Tongue (tissue), 2 donors: Measurements from ENCODE around the gene OR6C74. TPM values are rescaled to one million over a fixed set of nuclear protein-coding genes. Genes with fewer than 3 reads are reported as not detected.

Experiments
- DNase-seq: peaks from one replicate; pipeline ENCODE4 v3.0.0-alpha.2; 2015
- total RNA-seq: library from RNA; depleted of rRNA; stranded (reverse); fragments of >200 nt; gene quantifications from one replicate; pipeline ENCODE4 v1.2.3, GENCODE V29; 2014

The OR6C74 gene
- not detected for total RNA-seq

DNA sequence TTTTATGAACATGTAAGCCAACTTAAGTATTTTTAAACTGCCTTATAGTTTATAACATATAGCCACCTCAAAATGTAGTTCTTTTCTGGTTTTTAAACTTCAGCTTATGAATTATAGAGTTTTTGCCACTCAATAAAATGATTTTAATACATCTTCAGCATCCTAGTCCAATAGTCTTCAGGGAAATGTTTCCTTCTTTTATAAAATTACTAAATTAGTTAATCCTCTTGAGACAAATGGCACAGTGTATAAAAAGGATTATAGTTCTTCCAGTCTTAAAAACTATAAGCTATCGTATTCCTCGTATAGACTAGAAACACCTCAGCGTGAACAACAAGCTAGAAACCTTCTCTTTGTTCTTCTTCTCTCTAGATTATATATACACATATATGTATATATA lies at the start of gene OR6C74:
TSS of gene OR6C74 (plus strand) at position 301 of the 400 bp plus-strand sequence. CDS start 2,679 bp downstream, outside the sequence.
- no peak for DNase-seq

GRCh38 chr12:55220725-55221124 lies 23.7 kb upstream of the OR6C74 start, which contains the start of gene OR10A7:
Gene OR10A7, plus strand, starts transcription at chr12:55221025. Its CDS starts 0 bp downstream, at chr12:55221025.
- no peak for DNase-seq

DNA sequence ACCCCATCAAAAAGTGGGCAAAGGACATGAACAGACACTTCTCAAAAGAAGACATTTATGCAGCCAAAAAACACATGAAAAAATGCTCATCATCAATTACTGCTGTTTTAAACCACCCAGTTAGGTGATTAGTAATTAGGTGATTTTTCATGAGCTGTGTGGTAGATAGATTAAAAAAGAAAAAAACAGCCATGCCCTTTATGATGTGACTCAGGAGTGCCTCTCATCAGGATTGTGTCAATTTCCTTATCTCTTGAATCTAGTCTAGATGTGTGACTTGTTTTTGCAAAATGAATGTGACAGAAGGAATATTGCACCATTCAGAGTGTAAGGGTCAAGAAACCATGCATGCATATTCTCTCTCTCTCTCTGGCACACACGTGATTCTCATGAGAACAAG lies 17.9 kb upstream of the OR6C74 start:
- DNase-seq, result no peak

DNA sequence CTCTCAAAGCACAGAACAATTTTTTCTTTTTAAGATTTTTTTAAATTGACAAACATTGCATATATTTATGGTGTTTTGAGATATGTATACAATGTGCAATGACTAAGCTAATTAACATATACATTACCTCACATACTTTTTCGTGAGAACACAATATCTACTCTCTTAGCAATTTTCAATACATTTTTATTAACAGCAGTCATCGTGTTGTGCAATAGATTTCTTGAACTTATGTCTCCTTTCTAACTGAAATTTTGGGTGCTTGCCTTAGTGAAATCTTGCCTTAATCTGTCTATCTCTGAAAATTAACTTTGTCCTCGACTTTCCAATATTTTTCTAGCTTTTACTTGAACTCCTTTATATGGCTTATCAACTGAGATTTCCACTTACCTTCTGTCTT lies 16.8 kb upstream of the OR6C74 start:
- DNase-seq, result no peak

DNA sequence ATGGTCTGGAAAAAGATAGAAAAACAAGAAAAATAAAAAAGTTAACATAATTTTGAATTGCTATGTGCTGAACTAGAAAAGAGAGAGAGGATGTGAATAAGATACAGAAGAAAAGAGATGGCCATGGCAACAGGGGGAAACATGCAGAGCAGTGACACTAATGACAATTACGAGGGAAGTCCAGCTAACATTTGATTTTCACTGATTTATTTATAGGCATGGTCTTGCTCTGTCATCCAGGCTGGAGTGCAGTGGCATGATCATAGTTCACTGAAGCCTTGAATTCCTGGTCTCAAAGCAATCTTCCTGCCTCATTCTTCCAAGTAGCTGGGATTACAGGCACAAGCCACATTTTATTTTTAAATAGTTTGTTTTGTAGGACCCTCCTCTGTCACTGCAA lies 1.8 kb downstream of the OR6C74 start:
- no peak for DNase-seq

GRCh38 chr12:55250944-55251343 lies 6.5 kb downstream of the OR6C74 start:
- DNase-seq, result no peak

- no peak for DNase-seq
Measured at GRCh38 chr12:55253281-55253680, 8.9 kb downstream of the OR6C74 start.

DNA sequence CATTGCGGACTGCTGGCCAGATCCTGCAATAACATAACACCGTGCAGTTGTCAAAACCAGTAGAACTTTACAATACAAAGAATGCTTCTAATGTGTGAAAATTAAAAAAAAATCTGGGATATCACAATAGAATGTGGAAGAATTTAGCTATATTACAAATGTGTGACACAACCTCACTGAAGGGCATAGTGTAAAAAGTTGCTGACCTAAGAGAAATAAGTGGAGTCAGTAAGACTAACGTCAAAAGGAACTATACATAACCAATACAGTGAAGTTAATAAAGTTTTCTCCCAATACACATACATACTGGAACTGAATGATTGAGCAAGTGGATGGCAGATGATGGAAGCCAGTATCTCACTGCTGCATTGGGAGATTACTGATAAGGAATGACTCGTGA lies 12.4 kb downstream of the OR6C74 start:
- no peak for DNase-seq

GRCh38 chr12:55258303-55258702 lies 13.9 kb downstream of the OR6C74 start:
- no peak for DNase-seq

DNA sequence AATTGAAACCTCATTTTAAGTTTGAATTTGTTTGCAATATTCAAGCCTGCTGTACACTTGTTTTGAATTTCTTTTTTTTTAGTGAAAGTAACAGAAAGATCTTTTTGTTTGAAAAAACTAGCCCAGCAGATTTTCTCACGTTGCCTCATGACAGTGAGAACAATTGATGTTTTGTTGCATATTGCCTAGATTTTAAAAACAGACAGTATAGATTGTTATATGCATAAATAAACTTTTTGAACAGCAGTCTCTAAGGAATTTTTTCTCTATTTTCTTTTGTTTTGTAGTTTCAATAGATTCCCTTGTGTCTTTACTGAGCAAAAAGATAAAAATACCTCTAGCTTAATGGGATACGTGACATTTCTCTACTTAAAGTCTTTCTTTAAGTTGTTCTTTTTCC lies 36.6 kb downstream of the OR6C74 start:
- DNase-seq, result no peak

GRCh38 chr12:55289999-55290398 lies 45.6 kb downstream of the OR6C74 start:
- DNase-seq, result no peak

Other genes with a start within 250 kb of the OR6C74 start
- not detected for gene NEUROD4, start 224.6 kb upstream of the OR6C74 start, total RNA-seq
- gene OR9K2, start 118.2 kb upstream of the OR6C74 start, total RNA-seq, result not detected
- not detected for gene OR10A7, start 23.6 kb upstream of the OR6C74 start, total RNA-seq
- gene OR6C6, start 52.0 kb downstream of the OR6C74 start, total RNA-seq, result not detected
- gene OR6C1, start 69.7 kb downstream of the OR6C74 start, total RNA-seq, result not detected
- not detected for gene OR6C3, start 86.1 kb downstream of the OR6C74 start, total RNA-seq
- gene OR6C75, start 118.4 kb downstream of the OR6C74 start, total RNA-seq, result not detected
- gene OR6C65, start 155.9 kb downstream of the OR6C74 start, total RNA-seq, result not detected
- not detected for gene OR6C76, start 181.6 kb downstream of the OR6C74 start, total RNA-seq
- not detected for gene OR6C2, start 199.5 kb downstream of the OR6C74 start, total RNA-seq
- not detected for gene OR6C70, start 225.5 kb downstream of the OR6C74 start, total RNA-seq
- not detected for gene OR6C68, start 247.8 kb downstream of the OR6C74 start, total RNA-seq